NCI-H345 (cell line): Measurements from ENCODE around the gene GNG7.
A peak's percentile ranks its signal among the peaks of the same experiment; 100 is the strongest.
"Not testable (repeated sequence)": the region's sequence is repeated elsewhere in the genome, so short reads cannot be mapped to it uniquely, and the experiment has no call there.

Source experiments
- DNase-seq: peaks from one replicate; lab custom pipeline; 2025; lab: John Stamatoyannopoulos, UW

The GNG7 gene

DNA sequence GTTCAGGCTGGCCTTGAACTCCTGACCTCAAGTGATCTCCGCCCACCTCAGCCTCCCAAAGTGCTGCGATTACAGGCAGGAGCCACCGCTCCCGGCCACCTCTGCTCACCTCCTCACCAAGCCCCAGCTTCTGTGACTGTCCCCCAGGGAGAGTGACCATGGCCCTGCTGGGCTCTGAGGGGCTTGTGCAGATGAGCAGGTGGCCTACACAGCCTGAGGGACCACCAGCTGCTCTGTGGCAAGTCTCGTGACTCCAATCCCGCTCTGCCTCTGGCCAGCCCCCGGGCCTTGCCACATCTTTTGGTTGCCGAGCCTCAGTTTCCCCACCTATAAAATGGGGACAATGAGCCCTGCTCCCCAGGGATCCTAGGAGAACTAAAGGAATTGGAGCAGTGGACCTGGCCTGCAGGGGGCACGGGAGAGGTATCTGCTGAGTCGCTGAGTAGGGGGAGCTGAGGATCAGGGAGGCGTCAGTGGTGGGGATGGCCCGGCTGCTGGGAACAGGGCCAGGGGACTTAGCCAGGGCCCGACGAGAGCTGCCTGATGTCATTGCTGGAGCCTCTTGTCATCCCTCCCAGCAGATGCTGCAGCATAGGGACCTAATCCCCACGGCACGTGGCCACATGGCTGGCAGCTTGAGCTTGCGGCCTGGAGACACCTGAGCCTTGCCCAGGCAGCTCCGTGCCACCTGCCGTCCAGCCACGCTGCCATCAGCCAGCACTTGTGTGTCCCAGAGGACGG lies 151.9 kb downstream of the GNG7 start:
- DNase-seq = peak; percentile 5

DNA sequence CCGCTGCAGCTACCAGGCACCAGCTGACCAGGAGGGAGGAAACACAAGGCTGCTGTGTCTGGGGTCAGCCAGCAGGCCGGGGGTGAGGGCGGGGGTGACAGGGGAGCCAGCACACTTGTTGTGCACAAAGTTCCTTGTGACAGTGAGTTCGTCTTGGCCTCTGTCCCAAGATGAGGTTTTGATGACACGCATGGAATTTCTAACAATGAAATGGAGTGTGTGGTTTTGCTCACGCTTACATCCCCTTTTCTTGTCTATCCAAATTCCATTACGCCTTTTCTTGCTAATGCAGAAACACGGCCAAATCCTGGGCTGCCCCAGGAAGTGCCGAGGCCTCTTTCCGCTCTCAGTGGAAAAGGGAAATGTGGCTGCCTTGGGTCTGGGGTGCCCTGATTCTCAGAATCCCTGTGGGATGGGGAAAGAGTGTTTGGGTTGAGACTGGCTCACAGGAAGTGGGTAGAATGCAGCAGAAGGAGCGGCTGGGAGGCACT lies 152.7 kb downstream of the GNG7 start:
- no peak for DNase-seq

DNA sequence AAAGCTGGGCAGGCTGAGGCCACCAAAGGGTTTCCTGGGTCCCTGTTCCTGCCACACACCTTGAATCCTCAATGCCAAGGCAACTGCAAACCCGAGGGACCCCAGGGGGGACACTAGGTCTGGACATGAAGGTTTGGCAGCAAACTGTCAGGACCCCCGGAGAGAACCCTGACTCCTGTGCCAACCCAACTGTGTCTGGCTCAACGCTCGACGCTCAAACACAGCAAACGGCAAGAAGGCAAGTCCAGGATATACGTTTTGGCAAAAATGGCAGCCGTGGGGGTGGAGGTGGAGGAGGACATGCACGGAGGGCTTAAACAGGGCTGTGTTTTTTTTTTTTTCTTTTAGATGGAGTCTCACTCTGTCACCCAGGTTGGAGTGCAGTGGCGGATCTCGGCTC lies 153.5 kb downstream of the GNG7 start:
- no peak for DNase-seq

DNA sequence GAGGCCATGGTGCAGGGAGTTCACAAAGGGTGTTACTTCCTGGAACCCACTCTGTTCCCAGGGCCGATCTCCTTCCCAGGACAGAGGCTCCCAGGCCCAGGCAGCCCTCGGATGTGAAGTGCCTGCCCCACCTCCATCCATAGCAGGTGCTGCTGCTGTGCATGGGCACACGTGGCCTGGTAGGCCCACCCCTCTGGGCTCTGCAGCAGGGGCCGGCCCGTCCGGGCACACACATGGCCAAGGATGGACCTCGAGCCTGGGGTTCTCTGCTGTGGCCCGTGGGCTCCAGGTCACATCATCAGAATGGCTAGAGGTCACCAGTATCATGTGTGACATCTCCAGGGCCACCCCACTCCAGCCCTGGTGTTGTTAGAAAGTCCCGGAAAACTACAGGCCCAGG lies 154.8 kb downstream of the GNG7 start:
- no peak for DNase-seq

GRCh38 chr19:2547033-2547680 lies 155.3 kb downstream of the GNG7 start:
- DNase-seq = no peak

DNA sequence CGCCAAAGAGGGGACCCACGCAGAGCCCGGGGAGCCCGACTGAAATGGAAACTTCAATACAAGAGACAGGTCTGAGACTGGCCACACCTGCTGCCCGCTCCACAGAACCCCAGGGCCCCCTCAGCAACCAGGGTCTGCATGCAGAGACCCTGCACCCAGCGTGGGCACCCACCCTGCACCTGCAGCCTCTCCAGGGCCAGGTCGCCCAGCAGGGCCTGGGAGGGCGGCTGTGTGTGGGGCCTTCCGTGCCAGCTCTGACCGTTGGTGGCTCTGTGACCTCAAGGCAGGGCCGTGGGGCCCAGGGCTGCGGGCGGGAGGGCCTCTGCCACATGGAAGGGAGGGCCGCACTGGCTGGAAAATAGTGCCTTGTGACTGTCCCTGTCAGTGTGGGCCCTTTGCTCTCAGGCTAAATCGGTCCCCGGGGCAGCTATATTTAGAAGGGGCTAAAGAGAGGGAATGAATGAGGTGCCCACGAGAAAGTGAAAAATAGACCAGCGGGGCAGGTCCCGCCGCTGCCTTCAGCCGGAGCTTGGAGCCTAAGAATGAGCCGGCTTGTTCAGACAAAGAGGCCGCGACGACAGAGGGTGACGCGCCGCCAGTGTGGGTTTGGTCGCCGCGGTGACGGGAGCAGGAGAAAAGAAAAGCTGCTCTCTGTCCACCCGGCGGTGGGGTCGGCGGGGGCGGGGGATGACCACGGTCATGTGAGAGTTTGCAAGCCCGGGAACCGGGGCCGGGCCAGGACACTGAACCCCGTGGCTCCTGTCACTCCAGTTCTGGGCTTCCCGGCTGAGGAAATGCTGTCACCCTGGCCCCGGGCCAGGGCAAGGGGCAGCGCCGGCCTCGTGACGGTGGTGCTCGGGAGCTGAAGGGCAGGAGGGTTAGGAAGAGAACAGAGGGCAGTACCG lies 156.1 kb downstream of the GNG7 start:
- no peak for DNase-seq

- DNase-seq = not testable (repeated sequence)
Observed at GRCh38 chr19:2545416-2546127, 156.9 kb downstream of the GNG7 start.

- no peak for DNase-seq
Observed at GRCh38 chr19:2544576-2545415, 157.7 kb downstream of the GNG7 start.

- peak; percentile 76 for DNase-seq
Observed at GRCh38 chr19:2543463-2544442, 158.7 kb downstream of the GNG7 start.

- DNase-seq = not testable (repeated sequence)
Observed at GRCh38 chr19:2543072-2543462, 159.4 kb downstream of the GNG7 start.

- DNase-seq = no peak
Observed at GRCh38 chr19:2542341-2543069, 160.0 kb downstream of the GNG7 start.

GRCh38 chr19:2540646-2541454 lies 161.6 kb downstream of the GNG7 start:
- no peak for DNase-seq

- no peak for DNase-seq
Observed at GRCh38 chr19:2540251-2540645, 162.2 kb downstream of the GNG7 start.

DNA sequence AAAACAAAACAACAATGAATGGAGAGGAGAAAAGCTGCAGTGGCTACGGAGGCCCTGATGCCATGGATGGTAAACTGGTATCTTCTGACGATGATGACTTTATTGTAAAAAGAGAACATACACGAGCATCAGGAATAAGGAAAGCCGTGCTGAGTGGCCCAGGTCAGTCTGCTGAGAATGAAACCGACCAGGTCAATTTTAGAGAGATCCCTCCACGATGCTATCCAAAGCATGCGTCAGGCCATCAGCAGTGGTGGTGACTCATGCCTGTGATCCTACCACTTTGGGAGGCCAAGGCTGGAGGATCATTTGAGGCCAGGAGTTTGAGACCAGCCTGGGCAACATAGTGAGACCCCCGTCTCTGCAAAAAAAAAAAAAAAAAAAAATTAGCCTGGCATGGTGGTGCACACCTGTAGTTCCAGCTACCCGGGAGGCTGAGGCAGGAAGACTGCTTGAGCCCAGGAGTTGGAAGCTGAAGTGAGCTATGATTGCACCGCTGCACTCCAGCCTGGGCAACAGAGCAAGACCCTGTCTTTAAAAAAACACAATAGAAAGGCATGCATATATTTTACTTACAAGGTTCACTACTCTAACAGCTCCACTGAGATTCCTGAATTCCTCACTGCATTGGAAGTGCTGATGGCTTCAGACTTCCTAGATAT lies 164.3 kb downstream of the GNG7 start:
- DNase-seq = no peak

DNA sequence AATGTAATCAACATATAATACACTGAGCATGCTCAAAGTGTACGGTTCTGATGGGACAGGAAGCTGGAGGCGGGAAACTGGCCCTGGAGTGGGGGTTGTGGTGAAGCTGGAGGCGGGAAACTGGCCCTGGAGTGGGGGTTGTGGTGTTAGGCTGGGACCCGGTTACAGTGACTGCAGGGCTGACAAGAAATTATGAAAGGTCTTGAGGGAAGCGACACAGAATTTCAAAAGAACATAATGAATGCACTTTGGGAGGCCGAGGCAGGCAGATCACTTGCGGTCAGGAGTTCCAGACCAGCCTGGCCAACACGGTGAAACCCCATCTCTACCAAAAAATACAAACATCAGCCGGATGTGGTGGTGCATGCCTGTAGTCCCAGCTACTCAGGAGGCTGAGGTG lies 164.9 kb downstream of the GNG7 start:
- not testable (repeated sequence) for DNase-seq

DNA sequence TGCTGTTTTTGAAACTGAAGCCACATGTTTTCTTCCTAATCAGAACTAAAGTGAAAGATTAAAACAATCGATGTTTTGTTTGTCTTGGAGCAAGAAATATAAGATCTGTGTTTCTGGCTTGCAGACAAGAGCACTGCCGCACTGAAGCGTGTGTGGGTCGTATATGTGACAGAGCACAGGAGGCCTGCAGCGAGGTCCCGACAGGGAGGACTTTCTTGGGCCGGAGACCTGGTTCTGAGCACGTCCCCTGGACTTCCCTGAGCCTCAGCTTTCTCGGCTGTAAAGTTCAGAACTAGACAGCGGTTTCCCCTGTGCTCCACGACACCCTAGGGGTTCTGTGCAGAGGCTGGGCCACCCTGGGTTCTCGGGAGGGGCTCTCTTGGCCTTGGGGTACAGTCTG lies 166.0 kb downstream of the GNG7 start:
- no peak for DNase-seq

GRCh38 chr19:2534423-2535013 lies 168.0 kb downstream of the GNG7 start:
- no peak for DNase-seq
